Stimulated activated CD8-positive, alpha-beta memory T cell treated with anti-CD3 and anti-CD28 coated beads, Interleukin-7, amount 100 ng/mL, for 4 hours (primary cell): ENCODE results near the gene SPAST.
"Not testable (repeated sequence)": the region's sequence is repeated elsewhere in the genome, so short reads cannot be mapped to it uniquely, and the experiment has no call there.

Source experiments
- DNase-seq, 2 donors: peaks; one replicate each; pipeline ENCODE4 v3.0.0-alpha.2; 2020; ENCODE audit warnings: low read depth in 2 of 2

The SPAST gene

GRCh38 chr2:32124660-32125059 lies 61.3 kb downstream of the SPAST start:
- no peak for DNase-seq

- no peak for DNase-seq
Observed at GRCh38 chr2:32128636-32129035, 65.3 kb downstream of the SPAST start.

- DNase-seq: no peak
Observed at GRCh38 chr2:32129086-32129485, 65.7 kb downstream of the SPAST start.

- no peak for DNase-seq
Observed at GRCh38 chr2:32135409-32135808, 72.1 kb downstream of the SPAST start.

GRCh38 chr2:32136097-32136496 lies 72.7 kb downstream of the SPAST start:
- DNase-seq: no peak

- DNase-seq: not testable (repeated sequence)
Observed at GRCh38 chr2:32151544-32151943, 88.2 kb downstream of the SPAST start.

- no peak for DNase-seq
Observed at GRCh38 chr2:32159678-32160077, 96.3 kb downstream of the SPAST start.

- no peak for DNase-seq
Observed at GRCh38 chr2:32161296-32161695, 97.9 kb downstream of the SPAST start.

GRCh38 chr2:32164254-32164653 lies 100.9 kb downstream of the SPAST start:
- DNase-seq: not testable (repeated sequence)

- DNase-seq: not testable (repeated sequence)
Observed at GRCh38 chr2:32165027-32165347, 101.6 kb downstream of the SPAST start.

GRCh38 chr2:32166115-32166574 lies 102.8 kb downstream of the SPAST start:
- no peak for DNase-seq

GRCh38 chr2:32168513-32168912 lies 105.2 kb downstream of the SPAST start:
- DNase-seq: no peak

GRCh38 chr2:32172870-32173269 lies 109.5 kb downstream of the SPAST start:
- no peak for DNase-seq

GRCh38 chr2:32182667-32183066 lies 119.3 kb downstream of the SPAST start:
- DNase-seq: no peak

GRCh38 chr2:32189011-32189410 lies 125.7 kb downstream of the SPAST start:
- DNase-seq: no peak

GRCh38 chr2:32192418-32192817 lies 129.1 kb downstream of the SPAST start:
- DNase-seq: no peak

GRCh38 chr2:32200814-32201213 lies 137.5 kb downstream of the SPAST start:
- no peak for DNase-seq

- not testable (repeated sequence) for DNase-seq
Observed at GRCh38 chr2:32203428-32203827, 140.1 kb downstream of the SPAST start.
